Stimulated activated CD4-positive, alpha-beta T cell treated with anti-CD3 and anti-CD28 coated beads, TNF-alpha, amount 100 ng/mL, for 48 hours (primary cell): Measurements from ENCODE around the gene LILRA6.
"Not testable (repeated sequence)": the region's sequence is repeated elsewhere in the genome, so short reads cannot be mapped to it uniquely, and the experiment has no call there.

Source experiments
- DNase-seq, 3 donors: peaks; one replicate each; pipeline ENCODE4 v3.0.0-alpha.2; 2020; ENCODE audit warnings: low read depth in 3 of 3

The LILRA6 gene

DNA sequence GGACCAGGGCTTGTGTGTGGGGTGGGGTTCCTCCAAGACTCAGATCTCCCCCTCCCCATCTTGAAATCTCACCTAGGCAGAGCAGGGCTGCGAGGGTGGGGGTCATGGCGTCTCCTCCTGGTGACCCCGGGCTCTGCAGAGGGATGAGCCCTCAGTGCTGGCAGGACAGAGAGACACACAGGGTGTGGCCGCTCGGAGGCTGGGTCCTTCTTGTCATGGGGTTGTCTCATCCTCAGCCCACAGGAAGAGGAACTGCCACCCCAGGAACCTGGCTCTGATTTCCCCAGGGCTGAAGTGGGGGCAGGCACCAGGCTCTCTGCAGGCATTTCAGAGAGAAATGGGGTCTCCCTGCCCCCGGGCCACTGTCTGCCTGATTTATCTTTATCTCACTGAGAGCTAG, at the start of gene LILRA6:
Gene LILRA6 (minus strand): TSS at position 145 of the 400 bp plus-strand sequence.
- not testable (repeated sequence) for DNase-seq

DNA sequence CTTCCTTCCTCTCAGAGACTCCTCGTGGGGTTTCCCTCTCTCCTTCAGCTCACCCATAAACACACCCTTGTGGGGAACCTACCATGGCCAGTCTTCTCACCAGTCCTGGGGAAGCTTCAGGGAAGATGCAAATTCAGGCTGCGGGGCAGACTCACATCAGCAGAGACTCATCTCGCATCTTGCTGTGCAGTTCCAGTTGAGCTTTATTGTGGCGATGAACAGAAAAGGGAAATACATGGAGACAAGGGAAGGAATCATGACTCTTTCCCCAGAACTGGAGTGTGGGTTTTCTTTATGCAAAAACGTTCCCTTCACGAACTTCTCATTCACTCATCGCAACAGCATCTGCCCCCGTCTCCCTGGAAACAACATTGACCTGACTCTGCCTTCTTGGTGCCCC, 46.6 kb upstream of the LILRA6 start:
- not testable (repeated sequence) for DNase-seq

DNA sequence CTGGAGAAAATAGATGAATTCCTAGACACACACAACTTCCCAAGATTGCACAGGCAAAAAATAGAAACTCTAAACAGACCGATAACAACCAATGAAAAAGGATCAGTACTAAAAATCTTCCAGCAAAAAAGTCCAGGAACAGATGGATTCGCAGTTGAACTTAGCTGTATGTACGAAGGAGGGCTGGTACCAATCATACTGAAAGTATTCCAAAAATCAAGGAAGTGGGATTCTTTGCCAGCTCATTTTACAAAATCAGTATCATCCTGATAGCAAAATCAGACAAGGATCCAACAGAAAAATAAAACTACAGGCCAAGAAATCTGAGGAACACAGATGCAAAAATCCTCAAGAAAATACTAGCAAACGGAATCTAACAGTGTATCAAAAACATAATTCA, 44.9 kb upstream of the LILRA6 start:
- no peak for DNase-seq

DNA sequence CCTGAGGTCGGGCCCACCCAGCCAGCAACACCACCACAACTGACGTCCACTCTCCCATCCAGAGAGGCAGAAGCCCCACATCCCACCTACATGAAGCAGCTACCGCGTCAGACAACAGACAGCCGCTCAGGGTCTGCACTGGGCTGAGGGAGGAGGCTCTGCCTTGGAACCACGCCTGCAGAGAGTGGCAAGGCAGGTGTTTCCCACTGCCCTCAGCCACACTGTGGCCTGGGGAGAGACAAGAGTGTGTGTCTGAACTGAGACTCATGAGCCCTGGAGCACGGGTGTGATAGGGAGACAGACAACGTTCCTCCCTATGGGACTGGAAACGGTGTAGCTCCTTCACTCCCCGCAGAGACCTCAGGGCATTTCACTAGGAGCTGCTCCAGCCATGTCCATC, 43.7 kb upstream of the LILRA6 start:
- DNase-seq = not testable (repeated sequence)

DNA sequence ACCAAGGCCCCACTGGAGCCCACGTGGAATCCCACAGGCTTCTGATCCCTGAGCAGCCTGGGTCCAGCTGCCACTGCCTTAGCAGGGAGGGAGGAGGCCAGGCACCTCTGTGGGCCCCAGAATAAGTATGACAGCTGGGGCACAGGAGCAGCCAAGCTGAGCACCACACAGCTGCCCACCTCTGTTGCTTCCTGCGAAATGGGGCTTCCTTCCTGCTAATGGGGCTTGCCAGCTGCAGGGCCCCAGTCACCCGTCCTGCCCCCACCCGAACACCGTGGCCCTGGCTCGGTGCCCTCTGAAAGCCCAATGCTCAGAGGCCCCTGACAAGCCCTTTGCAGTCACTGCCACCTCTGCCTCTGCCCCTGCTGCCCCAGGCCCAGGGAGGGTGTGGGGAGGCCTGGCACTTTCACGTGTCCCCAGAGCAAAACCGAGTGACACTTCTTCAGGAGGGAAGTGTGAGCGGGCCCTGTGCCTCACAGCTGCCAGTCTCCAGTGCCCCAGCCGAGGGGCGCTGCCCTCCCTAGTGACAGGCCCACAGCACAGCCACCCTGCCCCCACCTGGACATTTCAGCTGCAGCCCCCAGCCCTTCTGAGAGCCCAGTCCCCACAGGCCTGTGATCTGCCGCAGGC, 43.0 kb upstream of the LILRA6 start:
- not testable (repeated sequence) for DNase-seq

DNA sequence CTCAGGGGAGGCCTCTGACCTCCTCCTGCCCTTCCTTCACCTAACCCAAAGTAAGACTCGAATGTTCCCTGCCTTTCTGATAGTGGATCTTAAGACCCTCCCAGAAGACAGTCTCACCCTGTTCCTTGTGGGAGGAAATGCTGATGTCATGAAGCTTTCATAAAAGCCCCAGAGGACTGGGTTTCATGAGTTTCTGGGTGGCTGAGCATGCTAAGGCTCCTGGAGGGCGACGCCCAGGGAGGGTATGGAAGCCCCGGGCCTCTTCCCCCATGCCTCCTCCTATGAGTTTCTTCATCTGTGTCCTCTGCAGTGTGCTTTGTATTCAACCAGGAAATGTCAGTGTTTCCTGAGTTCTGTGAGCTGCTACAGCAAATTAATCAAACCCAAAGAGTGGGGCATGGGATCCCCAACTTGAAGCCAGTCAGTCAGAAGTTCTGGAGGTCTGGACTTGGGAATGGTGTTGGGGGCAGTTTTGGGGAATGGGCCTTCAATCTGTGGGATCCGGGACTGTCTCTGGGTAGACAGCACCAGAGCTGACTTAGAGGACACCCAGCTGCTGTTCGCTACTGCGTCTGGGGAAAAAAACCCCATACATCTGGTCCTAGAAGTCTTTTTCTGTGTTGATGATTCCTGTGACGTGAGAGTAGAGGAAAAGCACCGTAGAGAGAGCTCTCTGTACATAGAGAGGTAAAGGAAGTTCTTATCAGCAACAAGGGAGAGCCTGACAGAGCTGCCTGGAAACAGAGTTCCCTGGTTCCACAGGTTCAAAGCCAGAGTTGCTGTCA, 40.3 kb upstream of the LILRA6 start:
- DNase-seq = no peak

DNA sequence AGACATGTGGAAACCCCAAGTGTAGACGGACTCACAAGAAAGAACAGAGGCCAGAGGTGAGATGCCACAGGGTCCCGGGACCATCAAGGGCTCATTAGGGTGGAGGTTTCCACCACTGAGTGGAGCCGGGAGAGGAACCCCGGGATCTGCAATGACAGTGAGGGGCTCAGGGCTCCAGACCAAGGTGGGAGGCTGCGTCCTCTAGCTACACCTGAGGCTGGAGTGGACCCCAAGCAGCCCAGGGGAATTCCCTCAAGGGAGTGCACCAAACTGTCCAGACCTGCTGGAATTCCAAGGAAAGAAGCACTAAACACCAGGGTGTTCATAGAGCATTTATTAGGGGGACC, 39.1 kb upstream of the LILRA6 start:
- not testable (repeated sequence) for DNase-seq

DNA sequence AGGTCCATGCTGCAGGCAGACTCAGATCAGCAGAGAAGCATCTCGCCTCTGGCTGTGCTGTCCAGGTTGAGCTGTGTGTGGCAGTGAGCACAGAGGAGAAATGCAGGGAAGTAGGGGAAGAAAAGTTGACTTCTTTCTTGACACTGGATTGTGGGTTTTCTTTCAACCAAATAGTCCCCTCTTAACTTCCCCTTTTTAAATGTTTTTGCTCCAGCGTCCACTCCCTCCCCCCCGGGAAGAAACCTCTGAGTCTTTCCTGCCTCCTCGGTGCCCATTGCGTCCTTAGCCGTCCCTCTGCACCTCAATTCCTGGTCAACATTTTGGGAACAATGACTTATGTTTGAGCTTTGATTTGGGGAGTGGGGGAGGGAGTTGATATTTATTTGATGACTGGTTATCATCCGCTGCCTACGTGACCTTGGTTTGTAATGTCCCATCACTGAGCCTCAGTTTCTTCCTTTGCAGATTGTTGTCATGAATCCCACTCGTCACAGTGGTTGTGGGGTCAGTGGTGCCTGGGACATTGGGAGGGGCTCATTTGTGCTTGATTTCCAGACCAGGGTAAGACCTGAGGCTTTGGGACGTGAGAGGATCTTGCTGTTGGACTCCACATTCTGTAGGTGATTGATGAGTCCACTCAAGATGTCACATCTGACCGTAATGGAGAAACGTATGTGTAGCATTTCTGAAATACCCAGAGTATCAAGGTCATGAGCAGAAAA, 38.6 kb upstream of the LILRA6 start, which contains the start of gene LILRB2:
Gene LILRB2 (minus strand): TSS at position 104 of the 722 bp plus-strand sequence. CDS start 614 bp downstream, outside the sequence.
- DNase-seq = no peak

DNA sequence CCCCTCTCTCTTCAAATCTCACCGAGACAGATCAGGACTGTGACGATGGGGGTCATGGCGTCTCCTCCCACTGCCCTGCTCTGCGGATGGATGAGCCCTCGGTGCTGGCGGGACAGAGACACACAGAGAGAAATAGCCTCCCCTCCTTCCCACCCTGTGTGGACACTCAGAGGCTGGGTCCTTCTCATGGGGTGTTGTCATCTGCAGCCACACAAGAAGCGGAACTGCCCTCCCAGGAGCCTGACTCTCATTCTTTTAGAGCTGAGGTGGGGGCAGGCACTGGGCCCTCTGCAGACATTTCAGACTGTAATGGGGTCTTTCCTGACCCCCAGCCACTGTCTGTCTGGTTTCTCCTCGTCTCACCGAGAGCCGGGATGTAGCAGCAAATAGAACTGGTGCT, 37.9 kb upstream of the LILRA6 start:
- DNase-seq = not testable (repeated sequence)

DNA sequence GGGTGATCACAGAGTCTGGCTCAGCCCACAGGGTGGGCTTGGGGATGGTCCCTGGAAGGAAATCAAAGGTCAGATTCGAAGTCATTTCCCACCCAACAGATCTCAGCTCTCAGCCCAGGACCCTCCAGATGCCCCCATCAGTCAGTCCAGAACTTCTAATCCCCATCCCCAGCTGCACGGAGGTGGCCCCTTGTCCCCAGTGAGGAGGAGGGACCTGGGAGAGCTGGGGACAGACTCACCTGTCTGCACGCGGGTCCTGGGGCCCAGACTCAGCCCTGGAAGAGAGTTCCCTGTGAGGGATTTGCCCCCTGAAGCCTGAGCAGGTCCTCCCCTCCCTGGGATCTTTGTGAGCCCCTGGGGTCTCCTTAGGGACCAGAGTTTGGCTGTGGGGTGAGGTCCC, 37.4 kb upstream of the LILRA6 start:
- DNase-seq = not testable (repeated sequence)

DNA sequence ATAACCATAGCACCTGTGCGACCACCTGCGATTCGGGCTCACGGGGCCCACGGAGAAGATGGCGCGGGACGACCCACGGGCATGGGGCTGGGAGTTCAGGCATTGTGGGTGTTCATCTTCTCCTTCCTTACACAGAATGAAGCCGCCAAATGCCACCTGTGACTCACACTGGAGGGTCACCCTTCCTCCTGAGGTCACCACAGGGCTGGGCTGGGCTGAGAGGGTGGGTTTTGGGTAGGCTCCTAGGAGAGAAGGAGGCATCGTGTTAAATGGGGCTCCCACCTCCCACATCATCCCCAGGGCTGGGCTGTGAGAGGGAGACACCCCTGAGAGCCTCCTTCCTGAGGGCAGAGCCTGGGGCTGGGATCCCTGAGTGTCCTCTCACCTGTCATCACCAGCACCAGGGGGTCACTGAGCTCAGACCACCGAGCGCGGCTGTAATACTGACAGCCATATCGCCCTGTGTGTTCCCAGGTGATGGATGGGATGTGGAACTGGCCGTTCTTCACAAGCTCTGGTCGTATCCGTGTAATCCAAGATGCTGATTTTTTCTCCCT, 36.9 kb upstream of the LILRA6 start:
- no peak for DNase-seq

DNA sequence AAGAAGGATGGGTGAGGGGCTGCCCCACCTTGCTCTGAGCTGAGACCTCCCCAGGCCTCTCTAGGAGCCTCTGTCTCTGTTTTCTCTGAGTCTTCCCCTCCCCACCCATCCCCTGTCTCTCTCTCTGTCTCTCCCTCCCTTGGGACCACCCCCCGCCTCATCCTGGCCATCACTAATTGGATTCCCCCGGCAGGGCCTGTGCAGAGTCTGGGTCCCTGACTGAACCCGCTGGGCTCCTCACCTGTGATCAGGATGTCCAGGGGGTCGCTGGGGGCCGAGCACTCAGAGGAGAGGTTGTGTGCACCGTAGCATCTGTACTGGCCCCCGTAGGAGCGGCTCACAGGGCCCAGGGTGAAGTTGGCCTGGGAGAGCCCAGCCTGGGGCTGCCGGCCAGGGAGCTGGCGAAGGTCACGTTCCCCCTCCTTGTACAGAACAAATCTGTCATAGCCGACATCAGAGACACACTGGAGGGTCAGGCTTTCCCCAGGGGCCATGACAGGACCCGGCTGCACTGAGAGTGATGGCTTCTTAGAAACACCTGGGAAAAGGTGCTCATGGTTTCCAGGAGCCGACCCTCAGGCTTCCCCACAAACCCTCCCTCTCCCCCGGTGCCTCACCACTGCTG, 36.1 kb upstream of the LILRA6 start:
- DNase-seq = not testable (repeated sequence)

DNA sequence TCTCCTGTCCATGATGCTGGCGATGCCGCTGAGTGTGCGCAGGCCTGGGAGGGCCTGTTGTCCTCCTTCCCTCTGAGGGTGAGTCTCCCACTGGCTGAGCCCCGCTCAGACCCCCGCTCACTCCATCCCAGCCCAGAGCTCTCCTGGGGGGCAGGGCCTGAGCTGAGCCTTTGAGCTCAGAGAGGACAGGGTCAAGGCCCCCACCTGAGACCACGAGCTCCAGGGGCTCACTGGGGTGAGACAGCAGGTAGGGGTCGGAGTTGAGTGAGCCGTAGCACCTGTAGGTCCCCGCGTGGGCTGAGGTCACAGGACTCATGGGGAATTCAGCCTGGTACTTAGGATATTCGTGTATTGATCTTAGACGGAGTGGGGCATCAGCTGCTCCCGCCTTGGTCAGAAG, 35.5 kb upstream of the LILRA6 start:
- not testable (repeated sequence) for DNase-seq

DNA sequence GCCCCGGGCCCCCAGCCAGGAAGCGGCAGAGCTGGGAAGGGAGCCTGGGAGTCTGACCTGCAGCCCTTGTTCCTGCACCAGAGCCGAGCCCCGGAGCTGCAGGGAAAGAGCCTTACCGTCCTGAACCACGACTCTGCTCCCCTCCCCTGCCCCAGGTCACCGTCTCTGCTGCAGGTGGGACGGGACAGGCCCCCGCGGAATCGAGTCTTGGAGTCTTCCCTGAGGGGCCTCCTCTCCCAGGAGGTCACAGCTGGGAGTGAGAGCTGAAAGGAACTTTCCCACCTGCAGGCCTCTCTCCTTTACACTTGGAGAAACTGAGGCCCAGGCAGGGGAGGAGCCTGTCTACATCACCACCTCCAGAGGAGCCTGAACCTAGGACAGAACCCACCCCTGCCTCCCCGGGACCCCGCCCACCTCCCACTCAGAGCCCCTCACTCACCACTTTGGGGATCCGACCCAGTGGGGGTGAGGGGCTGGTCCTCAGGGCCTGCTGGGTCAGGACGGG, 34.6 kb upstream of the LILRA6 start:
- DNase-seq = not testable (repeated sequence)

DNA sequence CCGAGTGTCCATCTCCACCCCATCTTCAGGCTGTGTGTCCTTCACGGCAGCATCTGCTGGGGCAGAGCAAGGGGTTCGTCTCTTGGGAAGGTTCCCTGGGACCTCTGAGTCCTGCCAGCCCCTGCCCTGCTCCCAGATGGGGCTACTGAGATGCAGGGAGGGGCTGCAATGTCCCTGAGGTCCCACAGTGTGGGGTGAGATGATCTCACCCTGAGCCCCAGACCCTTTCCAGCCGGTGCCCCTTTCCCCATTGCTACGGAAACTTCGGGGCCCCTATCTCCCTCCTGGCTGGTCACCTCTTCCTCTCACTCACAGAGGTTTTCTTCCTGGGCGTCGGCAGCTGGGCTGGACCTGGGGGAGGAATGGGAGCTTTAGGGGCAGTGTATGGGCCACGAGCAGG, 33.4 kb upstream of the LILRA6 start:
- DNase-seq = no peak

DNA sequence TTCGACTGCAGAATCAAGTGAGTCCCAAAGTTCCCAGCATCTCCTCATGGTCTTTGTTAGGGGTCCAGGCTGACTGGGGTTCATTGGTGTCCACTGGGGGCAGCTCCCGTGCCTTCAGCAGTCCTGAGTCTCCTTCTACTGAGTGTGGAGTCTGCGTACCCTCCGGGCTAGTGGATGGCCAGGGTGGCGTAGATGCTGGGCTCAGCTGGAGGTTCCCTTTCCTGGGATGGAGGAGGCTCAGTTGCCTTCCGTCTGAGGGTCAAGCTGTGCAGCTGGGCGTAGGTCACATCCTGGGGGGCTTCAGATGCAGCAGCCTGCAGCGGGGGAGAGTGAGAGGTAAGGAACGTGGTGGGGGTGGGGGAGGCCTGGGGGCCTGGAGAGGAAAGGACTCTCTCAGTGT, 31.9 kb upstream of the LILRA6 start:
- not testable (repeated sequence) for DNase-seq

DNA sequence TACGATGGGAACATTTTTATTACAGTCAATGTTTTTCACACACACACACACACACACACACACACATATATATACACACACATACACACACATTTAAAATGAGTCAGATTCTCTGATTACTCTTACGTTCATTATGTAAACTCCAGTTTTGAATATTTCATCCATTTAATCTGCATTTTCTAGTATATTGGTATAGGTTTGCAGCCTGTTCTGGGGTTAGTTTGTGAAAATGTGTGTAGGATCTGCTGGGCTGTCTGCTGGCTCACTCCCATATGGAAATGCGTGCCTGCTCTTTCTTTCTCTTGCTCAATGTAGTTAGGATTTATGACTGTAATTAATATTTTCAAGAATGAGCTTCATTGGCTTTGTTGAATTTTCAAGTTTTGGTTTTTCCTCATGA, 31.2 kb upstream of the LILRA6 start:
- no peak for DNase-seq

DNA sequence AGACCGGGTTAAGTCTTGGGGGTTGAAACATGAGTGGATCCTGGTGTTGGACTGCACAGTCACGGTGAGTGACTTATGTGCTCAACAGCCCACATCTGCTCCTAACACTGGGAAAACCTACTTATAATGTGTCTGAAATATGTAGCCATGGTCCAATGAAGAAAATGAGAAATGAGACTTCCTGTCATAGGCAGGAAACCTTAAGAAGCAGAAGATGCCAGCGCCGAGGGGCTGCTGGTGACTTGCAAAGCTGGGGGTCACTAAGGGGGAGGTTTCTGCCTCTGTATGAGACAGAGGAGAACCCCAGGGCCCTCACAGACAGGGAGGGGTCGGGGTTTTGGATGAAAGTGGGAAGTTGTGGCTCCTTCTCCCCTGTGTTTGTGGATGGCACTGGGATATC, 29.6 kb upstream of the LILRA6 start:
- DNase-seq = not testable (repeated sequence)

DNA sequence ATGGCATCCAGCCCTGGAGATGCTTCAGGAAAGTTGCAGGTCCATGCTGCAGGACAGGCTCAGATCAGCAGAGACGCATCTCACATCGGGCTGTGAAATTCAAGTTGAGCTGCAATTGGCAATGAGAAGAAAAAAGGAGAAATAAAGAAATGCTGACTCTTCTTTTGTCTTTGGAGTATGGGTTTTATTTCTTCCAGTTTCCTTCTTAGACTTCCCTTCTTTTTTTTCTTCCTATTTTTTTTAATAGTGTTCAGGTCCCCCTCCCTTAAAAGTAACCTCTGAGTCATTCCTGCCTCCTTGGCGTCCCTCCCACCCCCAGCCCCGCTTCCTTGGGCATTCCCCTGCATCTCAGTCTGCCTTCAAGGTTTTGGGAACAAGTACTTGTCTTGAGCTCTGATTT, 29.0 kb upstream of the LILRA6 start:
- not testable (repeated sequence) for DNase-seq

DNA sequence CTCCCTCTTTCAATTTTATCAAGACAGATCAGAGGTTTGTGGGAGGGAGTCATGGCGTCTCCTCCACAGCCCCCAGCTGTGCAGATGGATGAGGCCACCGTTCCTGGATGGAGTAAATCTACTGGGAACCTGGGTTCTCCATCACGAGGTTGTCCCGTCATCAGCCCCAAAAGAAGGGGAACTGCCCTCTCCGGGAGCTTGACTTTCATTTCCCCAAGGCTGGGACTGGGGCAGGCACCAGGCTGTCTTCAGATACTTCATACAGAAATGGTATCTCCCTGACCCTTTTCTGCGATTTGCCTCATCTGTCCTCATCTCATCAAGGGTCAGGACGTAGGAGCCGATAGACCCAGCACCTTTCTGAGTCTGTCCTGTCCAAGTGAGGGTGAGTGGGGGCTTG, 28.5 kb upstream of the LILRA6 start:
- no peak for DNase-seq

DNA sequence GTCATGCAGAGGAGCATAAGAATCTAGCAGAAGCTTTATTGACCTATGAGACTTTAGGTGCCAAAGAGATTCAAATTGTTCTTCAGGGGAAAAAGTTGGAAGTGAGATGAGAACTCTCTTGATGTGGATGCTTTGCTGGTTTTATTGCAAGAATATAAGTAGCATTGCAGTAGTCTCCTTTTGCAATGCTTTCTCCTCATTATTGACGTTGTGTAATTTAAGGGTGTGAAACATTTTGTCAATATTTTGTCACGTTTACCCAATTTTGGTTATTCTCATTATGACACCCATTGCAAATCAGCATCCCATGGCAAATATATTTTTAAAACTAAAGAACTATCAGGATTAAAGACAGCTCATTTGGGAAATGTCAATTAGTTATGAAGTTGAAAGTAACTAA, 26.3 kb upstream of the LILRA6 start:
- DNase-seq = no peak

DNA sequence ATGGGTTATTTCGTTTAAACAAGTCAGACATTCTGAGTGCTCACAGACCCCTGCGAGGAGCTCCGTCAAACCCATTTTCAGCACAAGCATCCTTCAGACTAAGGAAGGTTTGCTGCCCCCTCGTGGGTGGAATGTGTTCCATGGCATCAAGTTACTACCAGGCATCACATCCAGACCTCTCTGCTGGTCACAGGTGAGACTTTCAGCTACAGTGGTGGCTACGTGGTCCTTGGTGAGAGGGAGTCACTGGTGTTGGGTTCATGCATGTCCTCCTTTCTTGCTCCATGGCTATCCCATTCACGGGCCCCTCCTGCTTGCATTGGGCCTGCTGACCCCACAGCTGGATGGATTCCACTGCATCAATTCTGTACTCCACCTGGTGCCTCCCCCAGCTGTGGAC, 23.5 kb upstream of the LILRA6 start:
- peak; percentile 55 to 74 (median 71) for DNase-seq
